ENCODE results near the gene COL23A1. TPM values are rescaled to one million over a fixed set of nuclear protein-coding genes. Genes with fewer than 3 reads are reported as not detected.

The COL23A1 gene
- total RNA-seq, 1 donor from 2014 or later, result 0.19 TPM

GRCh38 chr5:178557416-178557815, 32.8 kb downstream of the COL23A1 start:
- DNase-seq (ENCODE audit: low read depth), result no peak

DNA sequence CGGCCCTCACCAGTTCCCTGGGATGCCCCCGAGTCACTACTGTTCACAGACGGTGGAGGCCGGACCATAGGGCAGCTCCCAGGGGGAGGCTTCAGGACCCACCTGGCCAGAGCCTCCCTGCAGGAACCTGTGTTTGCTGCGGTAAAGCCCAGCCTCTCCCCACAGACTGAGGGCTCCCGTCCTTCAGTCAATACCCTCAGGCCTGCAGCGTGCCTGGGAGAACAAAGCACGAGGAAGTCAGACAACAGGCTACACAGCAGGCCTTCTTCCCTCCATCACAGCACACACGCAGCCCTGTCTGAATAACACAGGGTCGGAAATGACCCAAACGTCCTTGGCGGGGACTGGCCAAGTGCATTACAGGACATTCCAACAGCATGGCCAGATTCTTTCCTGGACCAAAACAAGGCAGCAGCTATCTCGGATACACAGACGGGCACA, 34.4 kb downstream of the COL23A1 start:
- no peak for DNase-seq (ENCODE audit: low read depth)

DNA sequence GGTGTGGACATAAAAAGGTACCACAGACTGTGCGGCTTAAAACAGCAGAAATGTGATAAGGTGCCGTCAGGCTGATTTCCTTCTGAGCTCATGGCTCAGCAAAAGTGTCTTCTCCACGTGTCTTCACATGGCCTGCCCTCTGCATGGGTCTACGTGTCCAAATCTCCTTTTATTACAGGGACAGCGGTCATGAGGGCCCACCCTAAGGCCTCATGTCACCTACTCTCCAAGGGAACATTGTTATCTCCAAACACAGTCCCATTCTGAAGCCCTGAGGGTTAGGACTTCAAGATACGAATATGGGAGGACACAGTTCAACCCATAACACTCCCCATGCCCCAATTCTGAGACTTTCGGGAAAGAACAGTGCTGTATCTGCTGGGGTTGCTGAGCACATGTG, 35.2 kb downstream of the COL23A1 start:
- no peak for DNase-seq (ENCODE audit: low read depth)

- no peak for DNase-seq (ENCODE audit: low read depth)
These were observed 35.9 kb downstream of the COL23A1 start for GRCh38 chr5:178554311-178554710.

DNA sequence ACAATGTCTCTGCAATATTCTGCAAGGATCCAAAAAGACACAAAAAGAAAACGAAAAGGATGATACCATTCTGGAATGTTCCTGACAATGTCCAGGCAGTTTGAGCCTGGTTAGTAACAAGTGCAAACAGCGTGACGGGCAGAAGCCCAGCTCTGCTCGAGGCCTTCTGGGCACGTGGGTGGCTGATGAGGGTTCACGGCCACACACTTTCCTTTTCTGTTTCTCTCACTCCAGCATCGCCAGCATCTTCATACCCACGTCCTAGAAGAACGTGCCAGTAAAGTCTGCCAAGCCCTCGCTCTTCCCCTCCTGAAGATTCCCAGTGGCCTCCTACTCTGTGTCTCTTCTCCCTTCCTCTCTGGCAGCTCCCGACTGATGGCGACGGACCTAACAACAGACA, 36.7 kb downstream of the COL23A1 start:
- DNase-seq (ENCODE audit: low read depth), result no peak

- DNase-seq (ENCODE audit: low read depth), result no peak
These were observed 38.7 kb downstream of the COL23A1 start for GRCh38 chr5:178551468-178551867.

- DNase-seq (ENCODE audit: low read depth), result peak; percentile 44
These were observed 39.1 kb downstream of the COL23A1 start for GRCh38 chr5:178551059-178551458.

DNA sequence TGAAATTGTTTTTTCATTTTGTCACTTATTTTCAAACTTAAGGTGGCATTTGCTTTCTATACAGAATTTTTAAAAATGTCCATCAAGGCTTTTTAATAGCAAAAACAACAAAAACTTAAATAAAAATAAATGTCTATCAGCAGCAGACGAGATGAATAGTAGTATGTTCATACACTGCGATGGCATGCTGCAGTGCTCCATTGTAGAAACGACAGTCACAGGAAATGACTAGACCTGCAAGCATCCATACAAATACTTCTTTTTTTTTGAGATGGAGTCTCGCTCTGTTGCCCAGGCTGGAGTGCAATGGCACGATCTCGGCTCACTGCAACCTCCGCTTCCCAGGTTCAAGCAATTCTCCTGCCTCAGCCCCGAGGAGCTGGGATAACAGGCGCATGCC, 41.4 kb downstream of the COL23A1 start:
- DNase-seq (ENCODE audit: low read depth), result no peak

- no peak for DNase-seq (ENCODE audit: low read depth)
These were observed 42.3 kb downstream of the COL23A1 start for GRCh38 chr5:178547753-178548415.

- DNase-seq (ENCODE audit: low read depth), result no peak
These were observed 43.0 kb downstream of the COL23A1 start for GRCh38 chr5:178547052-178547666.

DNA sequence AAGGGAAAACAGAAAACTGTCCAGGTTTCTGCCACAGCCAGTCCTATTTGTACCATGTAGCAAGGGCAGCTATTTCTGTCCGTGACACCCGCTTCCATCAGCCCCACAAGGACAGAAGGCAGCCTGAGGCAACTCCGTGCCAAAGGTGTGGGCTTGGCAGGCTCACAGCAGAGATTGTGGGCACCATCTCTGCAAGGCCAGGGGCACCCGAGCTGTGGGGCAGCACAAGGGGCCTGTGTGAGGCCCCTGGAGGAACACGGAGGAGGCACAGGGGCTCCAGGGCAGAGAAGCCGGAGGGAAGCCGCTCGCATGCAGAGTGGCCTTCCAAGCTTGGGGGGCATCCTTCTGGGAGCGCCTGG, 43.5 kb downstream of the COL23A1 start:
- DNase-seq (ENCODE audit: low read depth), result no peak

GRCh38 chr5:178545941-178546674, 44.1 kb downstream of the COL23A1 start:
- no peak for DNase-seq (ENCODE audit: low read depth)

GRCh38 chr5:178545176-178545575, 45.0 kb downstream of the COL23A1 start:
- no peak for DNase-seq (ENCODE audit: low read depth)

DNA sequence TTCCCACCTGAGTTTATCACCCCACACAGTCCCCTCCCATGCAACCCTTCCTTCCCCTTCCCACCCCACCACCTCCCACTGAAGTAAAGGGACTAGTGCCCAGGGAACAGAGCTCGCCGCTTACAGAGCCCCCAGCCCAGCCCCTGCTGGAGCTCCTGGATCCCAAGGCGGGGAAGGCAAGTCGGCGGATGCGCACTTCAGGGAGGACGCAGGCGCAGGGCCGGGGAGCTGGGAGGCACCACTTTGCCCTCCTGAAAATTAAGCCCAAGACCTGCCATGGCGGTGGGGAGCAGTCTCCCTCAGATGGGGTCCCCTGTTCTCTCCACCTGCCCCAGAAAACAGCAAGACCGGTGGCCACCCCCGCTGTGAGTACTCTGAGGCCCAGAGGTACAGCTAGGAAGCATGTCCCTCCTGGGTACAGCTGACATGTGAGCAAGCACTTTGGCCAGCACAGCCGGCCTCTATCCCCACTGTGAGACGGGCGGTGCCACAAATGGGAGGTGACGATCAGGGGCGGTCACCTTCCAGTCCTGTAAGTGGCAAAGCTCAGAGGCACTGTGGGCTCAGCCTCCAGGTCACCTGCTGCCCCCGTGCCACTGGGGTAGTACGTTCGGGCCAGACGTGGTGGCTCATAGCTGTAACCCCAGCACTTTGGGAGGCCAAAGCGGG, 45.9 kb downstream of the COL23A1 start:
- DNase-seq (ENCODE audit: low read depth), result no peak

DNA sequence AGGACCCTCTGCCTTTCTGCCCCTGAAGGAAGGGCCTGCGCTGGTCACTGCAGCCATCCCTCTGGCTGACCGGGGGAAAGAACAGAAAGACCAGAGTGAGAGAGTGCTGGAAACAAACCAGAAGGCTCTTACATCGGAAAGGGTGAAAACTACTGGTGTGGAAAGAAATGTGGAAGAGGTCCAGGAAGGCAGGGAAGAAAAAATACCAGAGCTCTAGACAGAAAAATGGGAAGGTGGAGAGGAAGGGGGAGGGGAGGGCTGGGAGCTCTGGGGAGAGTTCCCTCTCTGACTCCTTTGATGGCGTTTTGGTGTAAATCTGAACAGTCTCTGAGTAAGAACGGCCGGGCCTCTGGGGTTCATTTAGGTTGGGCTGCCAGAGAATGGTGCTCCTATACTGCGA, 47.7 kb downstream of the COL23A1 start:
- no peak for DNase-seq (ENCODE audit: low read depth)

DNA sequence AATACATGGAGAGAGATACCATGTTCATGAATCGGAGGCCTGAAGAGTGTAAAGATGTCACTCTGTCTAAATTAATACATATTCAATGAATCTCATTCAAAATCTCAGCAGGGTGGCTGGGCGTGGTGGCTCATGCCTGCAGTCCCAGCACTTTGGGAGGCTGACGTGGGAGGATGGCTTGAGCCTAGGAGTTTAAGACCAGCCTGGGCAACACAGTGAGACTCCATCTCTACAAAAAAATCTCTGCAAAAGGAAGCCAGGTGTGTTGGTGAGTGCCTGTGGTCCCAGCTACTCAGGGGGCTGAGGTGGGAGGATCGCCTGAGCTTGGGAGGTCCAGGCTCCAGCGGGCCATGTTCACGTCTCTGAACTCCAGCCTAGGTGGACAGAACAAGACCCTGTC, 49.7 kb downstream of the COL23A1 start:
- no peak for DNase-seq (ENCODE audit: low read depth)

DNA sequence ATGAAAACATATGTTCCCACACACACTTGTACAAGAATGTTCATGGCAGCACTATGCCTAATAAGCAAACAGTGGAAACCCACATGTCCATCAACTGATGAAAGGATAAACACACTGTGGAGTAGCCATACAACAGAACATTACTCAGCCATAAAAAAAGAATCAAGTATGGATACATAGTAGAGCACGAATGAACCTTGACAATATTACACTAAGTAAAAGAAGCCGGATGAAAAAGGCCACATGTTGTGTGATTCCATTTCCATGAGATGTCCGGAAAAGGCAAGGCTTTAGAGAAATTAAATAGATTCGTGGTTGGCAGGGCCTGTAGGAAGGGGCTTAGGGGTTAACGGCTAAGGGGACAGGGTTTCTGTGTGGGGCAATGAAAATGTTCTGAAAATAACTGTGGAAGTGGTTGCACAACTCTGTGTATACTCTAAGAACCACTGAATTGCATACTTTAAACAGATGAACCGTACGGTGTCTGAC, 51.4 kb downstream of the COL23A1 start:
- no peak for DNase-seq (ENCODE audit: low read depth)

DNA sequence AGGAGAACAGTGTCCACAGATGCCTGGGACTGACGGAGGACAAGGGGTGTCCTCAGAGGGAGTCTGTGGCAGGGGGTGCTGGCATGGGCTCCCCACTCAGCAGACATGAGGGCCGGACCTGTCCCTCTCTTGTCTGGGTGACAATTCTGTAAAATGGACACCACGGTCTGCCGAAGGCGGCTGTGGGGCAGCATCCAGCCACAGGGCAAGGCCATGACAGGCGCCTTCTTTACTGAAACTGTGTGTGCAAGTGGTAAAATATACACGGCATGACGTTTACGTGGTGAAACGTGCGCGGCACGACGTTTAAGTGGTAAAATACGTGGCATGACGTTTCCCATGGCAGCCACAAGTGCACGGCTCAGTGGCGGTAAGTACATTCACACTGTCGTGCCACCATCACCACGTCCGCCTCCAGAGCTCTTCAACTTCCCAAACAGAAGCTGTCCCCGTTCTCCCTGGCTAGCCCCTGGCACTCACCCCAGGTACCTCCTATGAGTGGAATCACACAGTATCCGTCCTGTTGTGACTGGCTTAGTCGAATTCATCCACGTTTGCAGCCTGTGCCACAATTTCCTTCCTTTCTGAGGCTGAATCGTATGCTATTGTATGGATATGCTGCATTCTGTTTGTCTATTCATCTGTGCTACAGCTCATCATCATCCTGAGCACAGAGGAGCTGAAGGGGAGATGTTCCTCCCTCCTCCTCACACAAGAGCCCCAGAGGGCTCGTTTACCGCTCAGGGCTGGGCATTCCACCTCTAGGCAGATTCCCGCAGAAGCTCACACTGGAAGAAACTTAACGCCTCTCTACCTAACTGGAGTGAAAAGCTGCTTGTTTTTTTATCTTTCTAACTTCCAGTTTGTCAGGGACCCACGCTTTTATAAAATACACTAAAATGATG, 52.5 kb downstream of the COL23A1 start:
- no peak for DNase-seq (ENCODE audit: low read depth)

DNA sequence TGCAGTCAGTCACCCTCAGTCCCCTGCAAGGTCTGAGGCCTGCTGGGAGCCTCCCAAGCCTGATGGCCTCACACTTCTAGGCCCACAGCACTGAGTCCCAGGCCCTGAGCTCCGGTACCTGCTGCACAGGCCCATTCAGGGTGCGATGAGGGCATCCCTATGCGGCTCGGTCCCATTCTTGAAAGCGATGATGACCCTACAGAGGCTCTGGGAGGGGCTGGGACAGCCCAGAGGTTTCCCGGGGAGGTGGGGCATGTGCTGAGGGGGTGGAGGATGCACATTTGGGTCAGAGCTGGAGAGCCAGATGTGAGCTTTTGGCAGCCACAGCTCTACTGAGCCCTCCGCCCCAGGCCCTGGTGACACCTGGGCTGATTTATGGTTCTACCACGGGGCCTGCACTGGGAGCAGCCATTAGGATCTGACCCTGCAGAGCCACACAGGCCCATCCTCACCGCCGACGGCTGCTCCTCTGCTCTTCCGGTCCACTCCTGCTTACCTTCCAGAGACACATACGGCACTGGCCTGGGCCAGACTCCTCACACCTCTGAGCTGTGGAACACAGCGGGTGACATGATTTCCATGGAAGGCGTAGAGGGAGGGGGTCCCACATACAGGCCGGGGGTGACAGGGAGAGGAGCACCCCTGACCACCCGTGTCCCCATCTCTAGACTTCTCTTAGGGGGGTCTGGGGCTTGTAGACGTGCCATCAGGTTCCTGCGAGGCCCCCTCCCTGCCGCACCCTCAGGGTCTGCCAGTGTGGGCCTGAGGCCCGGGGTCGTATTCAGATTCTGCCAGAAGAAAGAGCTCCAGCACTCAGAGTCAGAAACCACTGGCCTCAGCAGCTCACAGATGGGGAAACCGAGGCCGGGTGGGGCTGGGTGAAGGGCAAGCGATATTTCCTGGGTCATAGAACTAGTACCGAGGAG, 53.4 kb downstream of the COL23A1 start:
- DNase-seq (ENCODE audit: low read depth), result no peak

Measured in myocyte (in vitro differentiated cells).